Medulla oblongata (tissue), 1 donor: Measurements from ENCODE around the gene CELA3A.
"Not testable (repeated sequence)": the region's sequence is repeated elsewhere in the genome, so short reads cannot be mapped to it uniquely, and the experiment has no call there.

Experiments
- DNase-seq: peaks from one replicate; pipeline ENCODE4 v3.0.0-alpha.2; 2015; ENCODE audit errors: extremely low spot score

Gene CELA3A

DNA sequence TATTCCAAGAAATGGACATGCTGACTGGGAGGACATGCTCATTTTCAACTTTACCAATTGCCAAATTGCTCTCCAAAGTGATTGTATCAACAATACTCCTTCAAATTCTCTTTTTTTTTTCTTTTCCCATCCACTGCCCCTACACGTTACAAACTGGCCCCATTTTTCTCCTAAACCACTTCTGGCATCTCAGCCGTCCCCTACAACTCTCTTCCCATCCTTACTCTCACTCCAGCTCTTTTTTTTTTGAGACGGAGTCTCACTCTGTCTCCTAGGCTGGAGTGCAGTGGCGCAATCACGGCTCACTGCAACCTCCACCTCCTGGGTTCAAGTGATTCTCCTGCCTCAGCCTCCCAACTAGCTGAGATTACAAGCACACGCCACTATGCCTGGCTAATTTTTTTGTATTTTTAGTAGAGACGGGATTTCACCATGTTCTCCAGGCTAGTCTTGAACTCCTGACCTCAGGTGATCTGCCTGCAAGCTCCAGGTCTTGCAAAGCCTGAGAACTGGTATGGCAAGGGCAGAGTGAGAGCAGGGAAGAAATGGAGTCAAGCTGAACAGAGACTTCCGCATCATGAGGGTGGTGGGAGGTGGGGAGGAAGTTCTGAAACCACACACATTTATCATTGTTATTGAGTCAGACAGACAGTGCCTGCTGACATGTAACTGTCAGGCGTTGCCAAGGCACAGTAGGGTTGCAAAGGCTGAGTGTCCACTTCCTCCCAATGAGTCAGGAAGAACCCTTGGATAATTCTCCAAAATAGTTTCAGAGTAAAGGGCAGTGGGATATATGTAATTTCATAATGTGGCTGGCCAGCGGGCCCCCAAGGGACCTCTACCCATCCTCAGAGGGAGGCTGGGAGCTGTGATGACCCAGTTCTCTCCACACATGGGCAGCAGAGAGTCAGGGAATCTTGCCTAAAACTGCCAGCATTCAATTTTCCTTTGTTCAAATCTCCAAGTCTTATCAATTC, 17.4 kb downstream of the CELA3A start:
- DNase-seq = peak; percentile 40

- DNase-seq = no peak
Measured at GRCh38 chr1:22021061-22021460, 19.6 kb downstream of the CELA3A start.

GRCh38 chr1:22024485-22025367, 23.3 kb downstream of the CELA3A start:
- DNase-seq = peak; percentile 84

DNA sequence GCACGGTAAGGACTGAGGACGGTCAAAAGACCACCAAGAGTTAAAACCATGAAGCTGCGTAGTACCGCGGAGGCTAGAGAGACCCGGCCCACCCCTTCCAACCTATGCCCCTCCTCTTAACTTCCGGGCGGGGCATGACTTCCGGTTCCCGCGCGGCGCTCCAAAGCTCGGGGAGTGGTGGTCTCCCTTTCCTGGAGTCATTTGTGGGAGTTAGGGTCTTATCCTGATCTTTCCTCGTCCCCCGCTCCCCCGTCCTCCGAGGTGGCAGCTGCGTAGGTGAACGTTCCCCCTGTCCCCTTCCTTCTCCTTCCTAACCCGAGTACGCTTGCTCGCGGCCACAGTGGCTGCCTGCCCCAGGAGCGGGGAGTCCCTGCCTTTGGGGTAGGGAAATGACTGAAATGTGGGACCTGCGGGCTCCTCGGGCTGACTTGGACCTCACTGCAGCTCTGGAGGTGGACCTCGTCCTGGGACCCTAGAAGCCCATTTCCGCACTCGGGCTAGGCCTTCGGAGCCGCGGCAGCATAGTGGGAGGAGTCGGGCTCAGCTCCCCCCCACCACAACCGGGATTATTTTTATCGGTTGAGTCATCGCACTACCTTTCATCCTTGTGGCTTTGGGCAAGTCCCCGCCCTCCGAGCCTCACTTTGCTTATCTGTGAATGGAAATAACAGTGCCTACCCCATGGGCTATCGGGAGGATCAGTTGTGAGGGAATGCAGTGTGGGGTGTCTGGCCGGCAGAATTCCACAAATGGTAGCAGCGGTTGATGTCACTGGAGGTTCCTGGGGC, 24.1 kb downstream of the CELA3A start:
- peak; percentile 66 for DNase-seq

GRCh38 chr1:22026924-22027289, 25.4 kb downstream of the CELA3A start:
- DNase-seq = no peak

- no peak for DNase-seq
Measured at GRCh38 chr1:22030057-22030456, 28.6 kb downstream of the CELA3A start.

DNA sequence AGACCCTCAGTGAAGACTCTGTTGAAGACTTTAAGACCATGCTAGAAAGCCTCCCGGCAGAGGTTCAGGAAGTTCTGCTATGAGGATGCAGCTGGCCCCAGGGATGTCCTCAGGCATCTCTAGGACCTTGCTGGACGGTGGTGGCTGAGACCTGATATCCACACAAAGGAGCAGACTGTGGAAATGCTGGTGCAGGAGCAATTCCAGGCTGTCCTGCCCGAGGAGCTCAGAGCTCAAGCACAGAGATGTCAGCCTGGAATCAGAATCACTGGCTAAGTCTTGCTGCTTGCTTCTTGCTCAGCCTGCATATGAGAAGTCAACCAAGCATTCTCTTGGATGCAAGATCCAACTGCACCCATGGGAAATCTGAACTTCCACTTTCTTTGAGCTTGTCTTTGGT, 29.0 kb downstream of the CELA3A start:
- DNase-seq = no peak

- peak; percentile 19 for DNase-seq
Measured at GRCh38 chr1:22031214-22031962, 29.9 kb downstream of the CELA3A start.

DNA sequence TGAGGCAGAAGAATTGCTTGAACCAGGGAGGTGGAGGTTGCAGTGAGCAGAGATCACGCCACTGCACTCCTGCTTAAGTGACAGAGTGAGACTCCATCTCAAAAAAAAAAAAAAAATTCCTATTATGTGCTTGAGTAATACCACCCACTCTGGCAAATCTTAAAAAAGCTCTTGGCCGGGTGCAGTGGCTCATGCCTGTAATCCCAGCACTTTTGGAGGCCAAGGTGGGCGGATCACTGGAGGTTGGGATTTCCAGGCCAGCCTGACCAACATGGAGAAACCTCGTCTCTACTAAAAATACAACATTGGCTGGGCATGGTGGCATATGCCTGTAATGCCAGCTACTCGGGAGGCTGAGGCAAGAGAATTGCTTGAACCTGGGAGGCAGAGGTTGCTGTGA, 33.4 kb downstream of the CELA3A start:
- not testable (repeated sequence) for DNase-seq

- DNase-seq = no peak
Measured at GRCh38 chr1:22037520-22037919, 36.1 kb downstream of the CELA3A start.

- DNase-seq = peak; percentile 85
Measured at GRCh38 chr1:22038036-22038435, 36.6 kb downstream of the CELA3A start.

DNA sequence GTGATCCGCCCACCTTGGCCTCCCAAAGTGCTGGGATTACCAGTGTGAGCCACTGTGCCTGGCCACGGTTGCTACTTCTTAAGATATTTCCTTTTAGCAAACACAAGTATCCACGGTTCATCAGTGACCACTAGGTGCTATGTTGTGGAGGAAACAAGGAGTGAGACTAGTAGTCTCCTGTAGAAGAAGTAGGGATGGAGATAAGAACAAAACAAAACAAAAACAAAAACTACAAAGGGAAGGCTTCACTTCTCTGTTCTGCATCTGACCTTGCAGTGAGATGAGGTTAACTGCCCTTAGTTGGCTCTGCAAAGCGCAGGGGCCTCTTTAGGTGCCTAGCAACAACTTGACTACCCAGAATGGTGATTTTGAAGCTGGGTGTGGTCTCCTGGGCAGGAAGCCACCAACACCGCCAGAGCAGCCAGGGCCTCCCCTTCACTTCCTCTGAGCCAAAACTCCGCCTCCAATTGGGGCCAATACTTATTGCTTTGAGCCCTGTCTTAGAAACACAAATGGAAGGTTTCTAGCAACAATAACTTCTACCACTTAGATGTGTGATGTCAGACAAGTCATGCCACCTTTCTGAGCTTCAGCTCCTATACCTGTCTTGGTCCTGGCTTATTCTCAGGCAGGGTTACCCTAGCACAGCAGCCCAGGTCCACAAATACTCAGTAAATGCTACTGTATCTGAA, 38.3 kb downstream of the CELA3A start:
- DNase-seq = peak; percentile 63

DNA sequence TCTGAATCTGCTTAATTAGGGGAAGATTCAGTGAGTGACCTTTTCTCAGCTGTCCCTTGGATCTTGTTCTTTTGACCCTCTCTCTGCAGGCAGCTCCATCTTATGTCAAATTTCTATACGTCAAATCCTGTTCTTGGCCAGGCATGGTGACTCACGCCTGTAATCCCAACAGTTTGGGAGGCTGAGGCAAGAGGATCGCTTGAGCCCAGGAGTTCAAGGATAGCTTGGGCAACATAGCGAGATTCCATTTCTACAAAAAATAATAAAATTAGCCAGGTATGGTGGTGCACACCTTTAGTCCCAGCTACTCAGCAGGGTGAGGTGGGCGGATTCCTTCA, 38.8 kb downstream of the CELA3A start:
- DNase-seq = no peak

DNA sequence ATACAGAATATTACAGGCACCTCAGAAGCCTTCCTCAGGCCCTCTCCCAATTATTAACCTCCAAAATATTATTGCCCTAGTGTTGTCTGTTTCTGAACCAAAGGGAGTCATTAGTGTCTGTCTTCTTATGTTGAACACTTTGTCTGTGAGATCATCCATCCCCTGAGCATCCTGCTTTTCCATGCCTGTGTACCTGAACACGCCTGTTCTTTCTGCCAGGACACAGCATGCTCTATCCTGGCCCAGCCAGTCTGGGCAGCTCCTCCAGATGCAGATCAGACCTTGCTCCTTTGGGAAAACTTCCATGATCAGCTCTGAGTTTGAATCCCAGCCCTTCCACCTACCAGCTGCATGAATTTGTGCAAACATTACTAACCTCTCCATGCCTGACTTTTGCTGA, 40.0 kb downstream of the CELA3A start:
- DNase-seq = no peak

DNA sequence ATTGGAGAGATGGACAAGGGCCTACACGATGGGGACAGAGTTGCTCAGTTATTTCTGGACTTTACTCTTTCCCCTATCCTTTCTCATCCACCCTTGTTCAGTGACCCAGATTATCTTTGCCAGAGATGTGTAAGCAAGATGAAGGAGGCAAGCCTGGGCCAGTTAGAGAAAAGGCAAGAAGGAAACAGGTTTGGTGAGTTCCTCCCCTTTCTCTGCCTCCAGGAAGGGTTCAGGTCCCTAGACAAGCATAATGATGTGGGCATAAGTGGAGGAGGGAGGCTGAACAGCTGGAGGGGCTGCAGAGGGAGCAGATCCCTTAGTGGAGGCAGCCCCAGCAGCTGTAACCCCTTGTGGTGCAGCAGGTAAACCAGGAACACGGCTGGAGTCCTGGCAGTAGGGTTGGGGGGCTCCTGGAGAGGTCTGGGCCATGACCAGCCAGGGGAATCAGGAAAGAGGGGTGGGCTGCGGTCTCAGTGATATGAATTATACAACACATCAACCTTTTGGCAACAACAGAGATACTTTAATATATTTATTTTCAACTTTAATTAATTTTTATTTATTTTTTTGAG, 41.8 kb downstream of the CELA3A start:
- no peak for DNase-seq

GRCh38 chr1:22044690-22045420, 43.4 kb downstream of the CELA3A start:
- no peak for DNase-seq

GRCh38 chr1:22045604-22046228, 44.3 kb downstream of the CELA3A start:
- DNase-seq = no peak

- peak; percentile 17 for DNase-seq
Measured at GRCh38 chr1:22048351-22049192, 47.1 kb downstream of the CELA3A start.
